GM21447 (cell line): Measurements from ENCODE around the gene UVRAG.

Source experiments
- ATAC-seq: cut with Tn5 transposase; IDR thresholded peaks from one replicate; pipeline ENCODE4 v1.9.1; 2021; ENCODE audit not compliant: unreplicated experiment

Gene UVRAG

DNA sequence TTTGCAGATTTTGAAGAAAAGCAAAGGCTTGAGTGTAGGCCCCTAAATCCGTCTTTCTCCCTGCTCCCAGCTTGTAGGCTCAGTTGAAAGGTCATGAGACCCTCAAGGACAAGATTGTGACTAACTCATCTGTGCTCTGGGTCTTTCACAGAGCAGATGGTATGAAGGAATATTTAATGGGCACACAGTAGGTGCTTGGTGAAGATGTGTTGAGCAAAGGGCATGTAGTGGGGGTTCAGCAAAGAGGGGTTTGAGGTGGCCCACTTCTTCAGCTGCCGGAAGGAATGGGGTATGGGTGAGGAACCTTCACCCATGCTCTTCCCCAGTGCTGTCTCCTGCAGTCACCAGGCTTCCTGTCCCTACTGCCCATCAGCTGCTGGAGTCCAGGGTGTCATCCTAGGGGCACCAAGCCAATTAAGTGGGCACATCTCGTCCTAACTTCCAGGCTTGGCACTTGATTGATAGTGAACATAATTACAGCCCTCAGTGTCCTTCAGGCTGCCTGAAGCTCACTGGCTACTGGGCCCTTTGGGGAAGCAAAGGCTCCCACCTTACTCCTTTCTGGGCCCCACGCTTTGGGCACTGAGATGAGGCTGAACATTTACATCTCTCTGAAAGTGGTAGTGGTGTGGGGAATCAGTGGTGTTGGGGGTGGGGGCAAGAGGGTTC, 31.5 kb upstream of the UVRAG start:
- no peak for ATAC-seq

DNA sequence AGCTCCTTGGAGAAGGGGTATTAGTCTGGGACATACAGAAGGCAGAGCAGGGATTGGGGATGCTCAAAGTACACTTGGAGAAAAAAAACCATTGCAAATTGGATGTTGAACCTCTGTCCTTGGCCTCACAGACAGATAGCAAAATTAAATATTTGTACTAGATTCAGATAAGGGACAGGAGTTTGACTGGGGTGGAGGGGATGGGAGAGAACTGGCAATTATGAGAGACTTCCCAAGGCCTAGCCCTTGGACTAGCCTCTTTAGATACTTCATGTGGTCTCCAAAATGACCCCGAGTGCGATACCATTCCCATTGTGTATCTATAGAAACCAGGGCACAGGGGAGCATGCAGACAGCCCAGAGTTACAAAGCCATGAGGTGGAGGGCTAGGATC, 30.9 kb upstream of the UVRAG start:
- no peak for ATAC-seq

DNA sequence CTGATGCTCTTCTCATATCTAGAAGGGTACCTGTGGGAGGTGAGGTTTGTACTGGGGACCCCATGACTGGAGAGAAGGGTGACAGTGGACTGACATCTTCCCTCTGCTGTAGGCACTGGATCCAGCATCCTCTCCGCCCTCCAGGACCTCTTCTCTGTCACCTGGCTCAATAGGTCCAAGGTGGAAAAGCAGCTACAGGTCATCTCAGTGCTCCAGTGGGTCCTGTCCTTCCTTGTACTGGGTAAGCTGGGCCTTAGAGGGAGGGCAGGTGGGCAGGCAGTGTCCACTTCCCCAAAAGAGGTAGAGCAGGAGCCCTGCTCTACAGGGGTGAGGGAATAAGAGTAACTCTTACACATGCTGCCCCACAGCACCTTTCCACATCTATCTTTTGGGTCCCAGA, 30.5 kb upstream of the UVRAG start:
- ATAC-seq = no peak

DNA sequence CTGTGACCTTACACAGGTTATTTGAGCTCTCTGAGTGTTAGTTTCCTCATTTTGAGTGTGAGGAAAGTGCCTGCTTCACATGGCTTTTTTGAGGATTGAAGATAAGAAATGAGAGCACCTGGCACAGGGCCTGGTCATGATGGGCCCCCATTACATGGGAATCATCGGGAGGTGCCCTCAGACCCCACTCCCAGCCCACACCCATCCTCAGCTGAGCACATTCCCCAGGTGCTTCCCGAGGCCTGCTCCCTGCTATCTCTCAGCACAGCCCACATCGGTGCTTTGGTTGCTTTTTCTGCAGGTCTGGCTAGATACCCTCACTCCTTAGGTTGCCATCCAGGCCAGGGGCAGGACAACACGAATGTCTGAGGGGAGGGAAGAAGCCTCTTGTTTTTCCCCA, 29.8 kb upstream of the UVRAG start:
- ATAC-seq = no peak

DNA sequence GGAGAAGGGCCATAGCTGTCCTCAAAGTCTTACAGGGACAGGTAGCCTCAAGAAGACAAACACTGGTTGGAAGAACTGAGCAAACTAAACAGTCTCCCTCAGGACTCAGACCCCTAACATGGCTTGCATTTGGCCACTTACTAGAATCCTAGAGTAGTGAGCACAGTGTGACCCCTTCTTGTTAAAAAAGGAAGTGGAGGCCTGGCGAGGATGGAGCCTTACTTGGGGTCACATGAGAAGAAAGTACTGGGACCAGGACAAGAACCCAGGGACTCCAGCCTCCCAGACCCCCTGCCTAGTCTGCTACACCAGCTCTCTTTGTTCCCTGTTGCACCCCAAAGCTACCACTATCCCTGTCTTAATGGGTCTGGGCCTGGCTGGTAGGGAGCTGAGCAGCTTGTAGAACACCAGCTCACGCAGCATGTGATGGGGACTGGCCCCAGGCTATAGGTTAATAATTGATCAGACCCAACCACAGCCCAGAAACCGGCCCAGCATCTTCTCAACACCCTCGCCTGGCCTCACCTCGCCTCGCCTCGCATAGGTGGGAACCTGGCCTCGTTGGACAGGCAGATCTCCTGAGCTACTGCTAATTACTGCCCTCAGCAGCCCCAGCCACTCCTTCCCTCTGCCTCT, 28.8 kb upstream of the UVRAG start:
- no peak for ATAC-seq

DNA sequence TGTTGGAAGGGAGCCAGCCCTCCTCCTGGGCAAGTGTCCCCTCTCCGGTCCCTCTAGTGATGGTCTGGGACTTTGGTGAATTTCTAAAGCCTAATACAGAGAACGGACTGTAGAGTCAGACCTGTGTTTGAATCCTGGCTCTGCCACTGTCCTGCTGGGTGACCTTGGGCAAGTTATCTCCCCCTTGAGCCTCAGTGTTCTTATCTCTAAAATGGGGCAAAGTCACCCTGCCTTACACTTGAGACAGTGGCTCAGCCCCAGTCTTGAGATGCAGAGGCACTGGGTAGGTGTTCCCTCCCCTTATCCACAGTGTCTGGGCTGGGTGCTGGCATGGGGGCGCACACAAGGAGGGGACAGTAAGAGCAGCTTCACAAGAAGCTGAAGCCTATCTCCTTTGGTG, 25.5 kb upstream of the UVRAG start:
- ATAC-seq = no peak

DNA sequence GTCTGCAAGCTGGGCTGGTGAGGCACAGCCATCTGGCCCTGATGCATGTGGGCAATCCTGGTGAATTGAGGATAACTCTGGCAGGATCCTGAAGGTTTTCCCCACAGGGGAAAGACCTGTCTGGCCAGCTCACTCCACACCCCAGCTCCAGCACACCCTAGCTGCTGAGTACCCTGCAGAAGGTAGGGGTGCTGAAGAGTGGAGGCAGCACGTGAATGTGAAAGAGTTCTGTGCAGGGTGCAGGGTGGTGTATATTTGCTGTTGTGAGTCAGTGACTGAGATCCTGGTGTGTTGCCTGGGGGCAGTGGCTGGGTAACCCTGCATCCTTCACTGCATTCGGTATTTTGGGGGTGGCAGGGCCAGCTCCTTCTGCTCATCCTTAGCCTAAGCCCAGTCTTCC, 24.0 kb upstream of the UVRAG start:
- no peak for ATAC-seq

DNA sequence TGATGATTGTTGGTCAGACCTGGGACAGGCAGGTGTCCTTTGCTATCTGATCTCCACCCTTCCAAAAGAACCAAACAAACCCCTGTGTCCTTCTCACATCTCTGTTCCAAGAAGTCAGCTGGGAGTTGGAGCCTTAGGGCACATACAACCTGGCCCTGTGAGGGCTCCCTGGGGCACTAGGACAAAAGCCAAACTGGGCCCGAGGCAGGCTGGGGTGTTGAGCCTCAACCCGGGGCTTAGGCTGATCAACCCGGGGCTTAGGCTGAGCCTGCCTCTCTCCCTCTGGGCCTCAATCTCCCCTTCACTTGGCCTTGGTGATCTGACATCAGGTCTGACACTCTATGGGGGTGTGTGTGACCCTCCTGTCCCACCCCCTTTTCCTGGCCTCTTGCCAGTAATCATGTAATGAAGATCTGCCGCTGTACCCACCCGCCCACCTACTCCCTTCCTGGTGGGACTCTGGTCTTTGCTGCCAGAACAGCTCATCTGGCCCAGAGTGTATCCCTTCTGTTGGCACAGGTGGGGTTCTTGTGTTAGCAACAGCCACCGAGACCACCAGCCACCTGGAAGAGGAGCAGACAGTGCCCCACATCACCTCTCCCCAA, 22.8 kb upstream of the UVRAG start:
- ATAC-seq = no peak

DNA sequence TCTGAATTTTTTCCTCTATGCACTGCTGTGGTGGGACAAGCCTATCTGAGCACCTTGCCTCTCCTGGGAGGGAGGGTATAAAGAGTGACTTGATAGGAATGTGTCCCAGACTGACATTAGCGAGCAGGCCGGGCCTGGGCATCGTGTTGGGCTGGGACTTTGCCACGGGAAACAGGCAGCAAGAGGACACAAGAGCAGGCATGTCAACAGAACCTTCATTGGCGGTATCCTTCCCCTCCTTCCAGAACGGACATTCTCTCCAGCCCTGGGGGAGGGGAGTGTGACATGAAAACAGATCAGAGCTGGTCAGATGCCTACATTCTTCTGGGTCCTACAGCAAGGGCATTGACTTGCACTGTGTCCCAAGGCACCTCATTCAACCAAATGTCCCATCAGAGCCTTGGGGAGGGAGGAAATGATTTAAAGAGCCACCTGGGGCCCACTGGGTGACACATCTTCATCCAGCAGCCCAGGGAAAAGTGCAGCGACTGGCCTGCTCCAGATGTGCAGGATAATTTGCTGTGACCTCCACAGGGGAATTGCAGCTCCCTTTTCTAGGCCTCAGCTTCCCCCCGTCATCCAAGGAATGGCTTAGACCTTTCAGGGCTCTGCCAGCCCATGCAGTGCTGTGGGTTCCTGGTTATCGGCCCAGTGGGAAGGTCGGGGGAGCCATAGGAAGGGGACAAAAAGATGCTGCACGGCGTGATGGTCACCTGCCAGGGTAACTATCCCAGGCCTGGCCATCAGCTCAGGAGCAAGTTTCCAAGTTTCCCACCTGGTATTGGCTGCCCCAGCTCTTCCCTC, 21.8 kb upstream of the UVRAG start:
- ATAC-seq = no peak

DNA sequence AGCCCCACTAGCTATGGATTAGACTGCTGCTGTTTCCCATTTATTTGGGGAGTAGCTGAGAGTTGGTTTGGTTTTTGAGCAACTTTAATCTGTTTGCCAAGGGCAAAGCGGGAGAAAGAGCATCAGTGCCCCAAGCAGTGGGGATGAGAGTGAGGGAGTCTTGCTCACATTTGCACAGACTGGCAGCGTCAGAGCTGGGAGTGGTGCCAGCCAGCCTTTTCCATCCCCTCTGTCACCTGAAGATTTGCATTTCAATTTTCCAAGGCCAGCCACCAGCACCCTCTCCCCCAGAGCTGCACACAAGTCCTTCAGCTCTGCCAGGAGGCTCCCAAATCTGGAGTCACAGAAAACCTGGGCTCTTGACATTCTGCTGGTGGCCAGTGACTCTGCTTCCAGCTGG, 21.0 kb upstream of the UVRAG start:
- ATAC-seq = no peak

DNA sequence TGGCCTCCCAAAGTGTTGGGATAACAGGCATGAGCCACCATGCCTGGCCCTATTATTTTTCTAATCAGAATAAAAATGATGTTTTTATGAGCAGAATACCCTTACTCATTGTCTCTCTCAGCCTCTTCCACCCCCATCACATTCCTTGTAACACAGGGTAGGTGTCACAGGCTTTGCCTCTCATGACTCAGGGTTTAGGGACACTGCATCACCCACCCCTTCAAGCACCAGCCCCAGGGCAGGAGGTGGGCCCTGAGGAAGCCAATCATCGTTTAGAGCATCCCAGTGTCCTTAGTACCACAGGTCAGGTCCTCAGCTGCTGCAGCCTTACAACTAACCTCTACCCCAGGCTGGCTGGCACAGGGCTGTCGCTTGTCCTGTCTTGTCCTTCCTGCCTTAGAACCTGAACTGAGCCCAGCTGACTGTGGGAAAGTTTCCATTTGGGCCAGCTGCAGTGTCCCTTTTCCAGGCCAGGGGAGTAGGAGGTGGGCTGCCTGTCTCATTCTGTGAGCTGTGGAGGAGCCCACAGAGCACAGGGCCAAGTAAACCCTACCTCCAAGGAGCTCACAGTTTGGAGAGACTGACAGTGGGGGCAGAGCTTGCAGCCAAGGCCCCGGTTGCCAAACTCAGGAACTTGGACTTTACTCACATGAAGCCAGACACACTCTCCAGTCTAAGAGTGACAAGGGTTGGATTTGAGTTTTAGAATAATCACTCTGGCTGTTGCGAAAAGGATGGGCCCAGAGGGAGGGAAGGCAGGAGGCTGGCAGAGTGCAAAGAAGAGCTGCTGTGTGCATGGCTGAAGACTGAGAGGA, 19.5 kb upstream of the UVRAG start:
- ATAC-seq = no peak

DNA sequence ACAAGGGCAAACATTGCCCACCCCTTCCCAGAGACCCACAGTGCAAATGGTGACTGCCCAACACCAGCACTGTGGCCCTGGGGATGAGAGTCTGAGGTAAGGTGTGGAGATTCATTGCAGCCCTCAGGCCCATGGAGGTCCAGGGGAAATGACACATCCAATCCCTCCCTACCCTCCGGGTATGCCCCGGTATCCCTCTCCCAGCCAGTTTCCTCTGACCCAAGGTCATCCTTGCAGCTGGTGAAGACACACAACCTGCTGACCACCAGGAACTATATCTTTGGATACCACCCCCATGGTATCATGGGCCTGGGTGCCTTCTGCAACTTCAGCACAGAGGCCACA, 18.9 kb upstream of the UVRAG start:
- no peak for ATAC-seq

DNA sequence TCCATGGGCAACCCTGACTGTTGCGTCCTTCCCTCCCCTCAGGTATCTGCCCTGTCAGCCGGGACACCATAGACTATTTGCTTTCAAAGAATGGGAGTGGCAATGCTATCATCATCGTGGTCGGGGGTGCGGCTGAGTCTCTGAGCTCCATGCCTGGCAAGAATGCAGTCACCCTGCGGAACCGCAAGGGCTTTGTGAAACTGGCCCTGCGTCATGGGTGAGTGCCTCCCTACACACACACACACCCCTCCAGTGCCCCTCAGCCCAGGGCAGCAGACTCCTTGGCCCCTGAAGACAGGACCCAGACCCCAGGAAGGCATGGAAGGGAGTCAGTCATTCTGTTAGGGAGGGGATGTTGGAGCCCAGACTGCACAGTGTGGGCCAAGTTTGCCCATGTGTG, 17.9 kb upstream of the UVRAG start:
- ATAC-seq = no peak

DNA sequence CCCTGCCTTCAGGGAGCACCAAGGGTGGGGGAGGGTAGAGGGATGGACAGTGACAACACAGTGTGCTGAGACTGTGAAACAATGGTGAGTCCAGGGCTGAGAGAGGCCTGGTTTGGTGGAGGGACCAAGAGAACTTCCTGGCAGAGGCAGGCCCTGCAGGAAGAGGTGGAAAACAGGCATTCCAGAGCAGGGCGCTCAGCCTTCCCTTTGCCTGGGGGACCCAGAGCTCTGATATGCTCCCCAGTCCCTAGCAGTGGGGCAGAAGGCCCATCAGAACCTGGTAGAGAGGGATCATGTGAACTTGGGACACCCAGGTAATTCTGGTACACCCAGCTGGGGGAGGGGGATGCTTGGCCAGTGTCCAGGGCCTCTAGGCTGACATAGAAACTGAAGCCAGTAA, 17.2 kb upstream of the UVRAG start:
- ATAC-seq = no peak

DNA sequence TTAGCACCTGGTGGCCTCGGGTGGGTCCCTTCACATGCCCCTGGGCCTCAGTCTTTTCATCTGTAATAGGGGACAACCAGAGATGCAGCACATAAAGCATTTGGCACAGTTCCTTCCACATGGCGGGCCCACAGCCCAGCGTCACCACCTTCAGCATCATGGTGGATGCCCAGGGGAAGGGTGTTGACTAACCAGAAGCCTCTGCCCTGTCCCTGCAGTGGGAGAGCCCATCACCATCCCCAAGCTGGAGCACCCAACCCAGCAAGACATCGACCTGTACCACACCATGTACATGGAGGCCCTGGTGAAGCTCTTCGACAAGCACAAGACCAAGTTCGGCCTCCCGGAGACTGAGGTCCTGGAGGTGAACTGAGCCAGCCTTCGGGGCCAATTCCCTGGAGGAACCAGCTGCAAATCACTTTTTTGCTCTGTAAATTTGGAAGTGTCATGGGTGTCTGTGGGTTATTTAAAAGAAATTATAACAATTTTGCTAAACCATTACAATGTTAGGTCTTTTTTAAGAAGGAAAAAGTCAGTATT, 14.8 kb upstream of the UVRAG start:
- ATAC-seq = no peak

DNA sequence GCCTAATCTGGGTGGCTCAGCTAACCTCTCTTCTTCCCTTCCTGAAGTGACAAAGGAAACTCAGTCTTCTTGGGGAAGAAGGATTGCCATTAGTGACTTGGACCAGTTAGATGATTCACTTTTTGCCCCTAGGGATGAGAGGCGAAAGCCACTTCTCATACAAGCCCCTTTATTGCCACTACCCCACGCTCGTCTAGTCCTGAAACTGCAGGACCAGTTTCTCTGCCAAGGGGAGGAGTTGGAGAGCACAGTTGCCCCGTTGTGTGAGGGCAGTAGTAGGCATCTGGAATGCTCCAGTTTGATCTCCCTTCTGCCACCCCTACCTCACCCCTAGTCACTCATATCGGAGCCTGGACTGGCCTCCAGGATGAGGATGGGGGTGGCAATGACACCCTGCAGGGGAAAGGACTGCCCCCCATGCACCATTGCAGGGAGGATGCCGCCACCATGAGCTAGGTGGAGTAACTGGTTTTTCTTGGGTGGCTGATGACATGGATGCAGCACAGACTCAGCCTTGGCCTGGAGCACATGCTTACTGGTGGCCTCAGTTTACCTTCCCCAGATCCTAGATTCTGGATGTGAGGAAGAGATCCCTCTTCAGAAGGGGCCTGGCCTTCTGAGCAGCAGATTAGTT, 14.2 kb upstream of the UVRAG start:
- ATAC-seq = no peak

DNA sequence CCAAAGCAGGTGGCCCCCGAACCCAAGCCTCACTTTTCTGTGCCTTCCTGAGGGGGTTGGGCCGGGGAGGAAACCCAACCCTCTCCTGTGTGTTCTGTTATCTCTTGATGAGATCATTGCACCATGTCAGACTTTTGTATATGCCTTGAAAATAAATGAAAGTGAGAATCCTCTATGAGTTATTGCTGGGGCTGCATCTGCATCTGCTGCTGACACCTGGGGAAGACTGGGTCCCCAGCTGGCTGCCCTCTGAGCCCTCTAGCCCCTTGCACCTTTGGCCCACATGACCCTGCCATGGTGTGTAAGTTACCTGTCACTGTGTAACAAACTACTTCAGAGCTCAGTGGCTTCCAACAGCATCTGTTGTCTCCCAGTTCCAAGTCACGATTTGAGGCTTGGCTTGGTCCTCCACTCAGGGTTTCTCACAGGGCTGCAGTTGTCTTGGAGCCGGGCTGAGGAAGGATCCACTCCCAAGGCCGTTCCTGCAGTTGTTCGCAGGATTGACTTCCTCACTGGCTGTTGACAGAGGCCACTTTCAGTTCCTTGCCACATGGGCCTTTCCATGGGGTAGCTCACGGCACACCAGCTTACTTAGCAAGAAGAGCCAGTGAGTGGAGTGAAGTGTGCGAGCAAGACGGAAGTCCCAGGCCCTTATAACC, 13.5 kb upstream of the UVRAG start:
- no peak for ATAC-seq

DNA sequence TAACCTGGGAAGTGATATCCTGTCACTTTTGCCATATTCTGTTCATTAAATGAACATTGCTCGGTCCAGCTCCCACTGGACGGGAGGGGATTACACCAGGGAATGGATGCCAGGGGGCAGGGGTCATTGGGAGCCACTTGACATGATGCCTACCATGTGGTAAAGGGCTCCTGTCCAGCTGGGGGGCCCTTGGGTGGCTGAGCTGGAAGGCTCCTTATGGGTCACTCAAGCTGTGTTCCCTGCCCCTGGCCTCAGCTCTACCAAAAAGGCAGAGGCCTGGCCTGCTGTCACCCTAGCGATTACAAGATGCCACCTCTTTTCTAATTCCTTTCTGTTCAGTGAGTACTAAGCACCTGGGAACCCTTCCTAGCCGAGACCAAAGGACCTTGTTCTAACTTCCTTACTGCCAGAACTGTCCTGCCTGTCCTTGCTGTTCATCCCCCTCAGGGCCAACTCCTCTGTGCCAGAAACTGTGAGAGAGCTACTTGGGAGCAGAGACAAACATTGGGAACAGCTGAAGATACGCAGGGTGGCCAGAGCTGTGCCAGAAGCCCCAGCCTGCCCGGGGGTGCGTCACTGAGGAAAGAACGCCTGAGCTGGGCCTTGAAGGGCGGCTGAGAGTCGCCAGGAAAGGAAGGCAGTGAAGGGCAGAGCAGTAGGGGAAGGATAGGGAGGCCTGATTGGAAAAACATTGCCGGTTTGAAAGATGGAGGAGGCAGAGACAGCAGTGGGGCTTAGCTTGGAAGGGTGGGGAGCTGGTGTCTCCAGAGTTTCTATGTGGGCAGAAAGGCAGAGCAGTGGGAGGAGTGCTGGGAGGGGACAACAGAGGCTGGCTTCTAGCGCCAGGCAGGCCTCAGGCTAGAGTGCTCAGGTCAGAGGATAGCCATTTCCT, 12.7 kb upstream of the UVRAG start:
- ATAC-seq = no peak
